ENCODE measurements around the gene RRAGC. TPM values are rescaled to one million over a fixed set of nuclear protein-coding genes. Genes with fewer than 3 reads are reported as not detected.
"Not testable (repeated sequence)": the region's sequence is repeated elsewhere in the genome, so short reads cannot be mapped to it uniquely, and the experiment has no call there.

The RRAGC gene
- total RNA-seq, 2 experiments from 2014 or later, result 12.0 to 16.7 TPM

GRCh38 chr1:38819040-38819439, 40.5 kb downstream of the RRAGC start:
- Mint-ChIP-seq H3K9me3 (ENCODE audit: low read depth) (no peaks in the 10 kb centered on the region), H3K27me3 (peaks cover 77% of the 10 kb centered on the region), H3K36me3 (no peaks in the 10 kb centered on the region), H3K27ac (no peak overlapping the region), H3K4me3 (no peak overlapping the region), H3K4me1 (peaks cover 7% of the 10 kb centered on the region)
- DNase-seq (no peak), ATAC-seq (no peak)
- CTCF ChIA-PET, result interaction anchor here (0.6 to 1.9 kb wide), 12 partner anchors 9 to 329 kb away, joined by 3 to 9 read pairs (median 3); partner anchors contain the start of gene NDUFS5

- no peak for DNase-seq
These were observed 41.2 kb downstream of the RRAGC start for GRCh38 chr1:38818175-38818976.

GRCh38 chr1:38817267-38818174, 42.1 kb downstream of the RRAGC start:
- H3K27ac Mint-ChIP-seq, result no peak overlapping the region
- peaks cover 89% of the 10 kb centered on the region for H3K27me3 Mint-ChIP-seq
- no peaks in the 10 kb centered on the region for H3K9me3 Mint-ChIP-seq (ENCODE audit: low read depth)
- CTCF ChIA-PET, result interaction anchor here (1.3 kb wide), 1 partner anchor 13 kb away, joined by 3 read pairs; no protein-coding TSS in a partner anchor
- no peak overlapping the region for H3K4me3 Mint-ChIP-seq
- DNase-seq (no peak), ATAC-seq (no peak)
- peaks cover 7% of the 10 kb centered on the region for H3K4me1 Mint-ChIP-seq
- no peaks in the 10 kb centered on the region for H3K36me3 Mint-ChIP-seq

More at GRCh38 chr1:38818175-38818976, 41.2 kb downstream of the RRAGC start:
- ATAC-seq, result peak; percentile 70
- H3K9me3 Mint-ChIP-seq (ENCODE audit: low read depth), result no peaks in the 10 kb centered on the region
- peaks cover 7% of the 10 kb centered on the region for H3K4me1 Mint-ChIP-seq
- H3K27me3 Mint-ChIP-seq, result peaks cover 82% of the 10 kb centered on the region
- H3K27ac Mint-ChIP-seq, result no peak overlapping the region
- H3K36me3 Mint-ChIP-seq, result no peaks in the 10 kb centered on the region
- CTCF ChIA-PET, result interaction anchor here (0.6 to 1.9 kb wide), 11 partner anchors 12 to 328 kb away, joined by 3 to 9 read pairs (median 3); partner anchors contain the start of gene NDUFS5
- no peak overlapping the region for H3K4me3 Mint-ChIP-seq

GRCh38 chr1:38815903-38816627, 43.5 kb downstream of the RRAGC start:
- CTCF ChIA-PET, result no interaction called here
- Mint-ChIP-seq H3K4me1 (peaks cover 7% of the 10 kb centered on the region), H3K36me3 (no peaks in the 10 kb centered on the region), H3K4me3 (no peak overlapping the region), H3K9me3 (ENCODE audit: low read depth) (no peaks in the 10 kb centered on the region), H3K27ac (no peak overlapping the region), H3K27me3 (peaks cover 88% of the 10 kb centered on the region)
- DNase-seq (no peak), ATAC-seq (peak; percentile 51)

GRCh38 chr1:38814984-38815464, 44.5 kb downstream of the RRAGC start:
- Mint-ChIP-seq H3K4me3 (no peak overlapping the region), H3K27me3 (peaks cover 85% of the 10 kb centered on the region), H3K36me3 (no peaks in the 10 kb centered on the region), H3K27ac (no peak overlapping the region), H3K9me3 (ENCODE audit: low read depth) (no peaks in the 10 kb centered on the region), H3K4me1 (peaks cover 7% of the 10 kb centered on the region)
- ATAC-seq, result no peak
- CTCF ChIA-PET, result no interaction called here
- no peak for DNase-seq

GRCh38 chr1:38814444-38814983, 45.1 kb downstream of the RRAGC start:
- DNase-seq, result no peak

GRCh38 chr1:38812981-38813380, 46.6 kb downstream of the RRAGC start:
- CTCF ChIA-PET, result interaction anchor here (0.6 kb wide), 1 partner anchor 13 kb away, joined by 3 read pairs; no protein-coding TSS in a partner anchor
- no peak for ATAC-seq

More at GRCh38 chr1:38814444-38814983, 45.1 kb downstream of the RRAGC start:
- no peak overlapping the region for H3K4me3 Mint-ChIP-seq
- CTCF ChIA-PET, result no interaction called here
- H3K36me3 Mint-ChIP-seq, result no peaks in the 10 kb centered on the region
- H3K27me3 Mint-ChIP-seq, result peaks cover 82% of the 10 kb centered on the region
- peaks cover 7% of the 10 kb centered on the region for H3K4me1 Mint-ChIP-seq
- H3K27ac Mint-ChIP-seq, result no peak overlapping the region
- no peak for ATAC-seq
- no peaks in the 10 kb centered on the region for H3K9me3 Mint-ChIP-seq (ENCODE audit: low read depth)

GRCh38 chr1:38811466-38811865, 48.1 kb downstream of the RRAGC start:
- H3K4me3 Mint-ChIP-seq; DNase-seq; H3K9me3 Mint-ChIP-seq (ENCODE audit: low read depth); CTCF ChIA-PET; H3K36me3 Mint-ChIP-seq; ATAC-seq; H3K4me1 Mint-ChIP-seq; H3K27ac Mint-ChIP-seq: not testable (repeated sequence)
- H3K27me3 Mint-ChIP-seq, result peaks cover 82% of the 10 kb centered on the region

More at GRCh38 chr1:38812981-38813380, 46.6 kb downstream of the RRAGC start:
- Mint-ChIP-seq H3K4me3 (no peak overlapping the region), H3K4me1 (peaks cover 2% of the 10 kb centered on the region), H3K9me3 (ENCODE audit: low read depth) (no peaks in the 10 kb centered on the region), H3K27me3 (peaks cover 82% of the 10 kb centered on the region), H3K36me3 (no peaks in the 10 kb centered on the region), H3K27ac (no peak overlapping the region)
- DNase-seq, result no peak

GRCh38 chr1:38806090-38806489, 53.5 kb downstream of the RRAGC start:
- no peaks in the 10 kb centered on the region for H3K9me3 Mint-ChIP-seq (ENCODE audit: low read depth)
- peaks cover 72% of the 10 kb centered on the region for H3K27me3 Mint-ChIP-seq
- no peak for DNase-seq
- peaks cover 5% of the 10 kb centered on the region for H3K4me1 Mint-ChIP-seq
- H3K36me3 Mint-ChIP-seq, result no peaks in the 10 kb centered on the region
- no peak overlapping the region for H3K27ac Mint-ChIP-seq
- no peak for ATAC-seq
- H3K4me3 Mint-ChIP-seq, result no peak overlapping the region
- CTCF ChIA-PET, result no interaction called here

- CTCF ChIA-PET, result no interaction called here
- Mint-ChIP-seq H3K27me3 (peaks cover 68% of the 10 kb centered on the region), H3K27ac (no peak overlapping the region), H3K4me3 (no peak overlapping the region), H3K36me3 (no peaks in the 10 kb centered on the region), H3K4me1 (peaks cover 5% of the 10 kb centered on the region), H3K9me3 (ENCODE audit: low read depth) (no peaks in the 10 kb centered on the region)
- ATAC-seq (no peak), DNase-seq (no peak)
These were observed 54.5 kb downstream of the RRAGC start for GRCh38 chr1:38805036-38805435.

GRCh38 chr1:38804062-38804886, 55.3 kb downstream of the RRAGC start:
- H3K27me3 Mint-ChIP-seq, result peaks cover 72% of the 10 kb centered on the region
- DNase-seq, result no peak
- H3K36me3 Mint-ChIP-seq, result no peaks in the 10 kb centered on the region
- peaks cover 5% of the 10 kb centered on the region for H3K4me1 Mint-ChIP-seq
- no peaks in the 10 kb centered on the region for H3K9me3 Mint-ChIP-seq (ENCODE audit: low read depth)
- H3K27ac Mint-ChIP-seq, result no peak overlapping the region
- peak overlapping the region; percentile 37 for H3K4me3 Mint-ChIP-seq
- CTCF ChIA-PET, result no interaction called here
- ATAC-seq, result no peak

GRCh38 chr1:38803647-38804046, 55.9 kb downstream of the RRAGC start:
- DNase-seq (no peak), ATAC-seq (no peak)
- Mint-ChIP-seq H3K27me3 (peaks cover 73% of the 10 kb centered on the region), H3K9me3 (ENCODE audit: low read depth) (no peaks in the 10 kb centered on the region), H3K27ac (no peak overlapping the region), H3K4me1 (peaks cover 5% of the 10 kb centered on the region), H3K36me3 (no peaks in the 10 kb centered on the region), H3K4me3 (peak overlapping the region; percentile 27)
- CTCF ChIA-PET, result no interaction called here

Data from activated CD8-positive, alpha-beta memory T cell treated with anti-CD3 and anti-CD28 coated beads, Interleukin-2, amount 10 ng/mL, durations not matched to agents 7 days and 5 days (primary cell).